ENCODE data around the gene CD3E.
A peak's percentile ranks its signal among the peaks of the same experiment; 100 is the strongest.

CD3E gene

DNA sequence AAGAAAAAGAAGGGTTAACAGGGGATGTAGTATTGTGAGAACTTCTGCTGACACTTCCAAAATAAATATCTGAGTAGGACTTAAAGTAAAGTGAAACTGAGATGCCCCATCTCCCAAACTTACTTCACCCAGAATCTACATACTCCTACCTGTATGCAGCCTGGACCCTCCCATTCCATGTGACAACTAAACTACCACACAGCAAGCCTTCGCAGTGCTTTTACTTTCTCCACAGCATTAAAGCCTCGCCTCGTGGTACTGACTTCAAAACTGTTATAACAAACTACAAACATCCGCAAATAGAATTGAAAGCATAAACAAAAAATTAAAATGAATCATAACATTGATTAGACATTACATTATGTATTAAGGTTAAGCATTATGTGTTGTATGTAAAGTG, 41.4 kb upstream of the CD3E start:
- Histone ChIP-seq H3K4me1 (ENCODE audit: insufficient read depth, poor library complexity, severe bottlenecking) (peaks cover 44% of the 10 kb centered on the region), H3K27ac (ENCODE audit: poor library complexity, severe bottlenecking) (peak overlapping the region; percentile 92), H3K9me3 (ENCODE audit: severe bottlenecking) (no peaks in the 10 kb centered on the region), H3K27me3 (ENCODE audit: insufficient read depth, poor library complexity, severe bottlenecking) (no peaks in the 10 kb centered on the region), H3K4me3 (ENCODE audit: severe bottlenecking) (peak overlapping the region; percentile 63), H3K36me3 (ENCODE audit: low read depth) (peaks cover 48% of the 10 kb centered on the region)
- TF ChIP-seq, protein P1, sequence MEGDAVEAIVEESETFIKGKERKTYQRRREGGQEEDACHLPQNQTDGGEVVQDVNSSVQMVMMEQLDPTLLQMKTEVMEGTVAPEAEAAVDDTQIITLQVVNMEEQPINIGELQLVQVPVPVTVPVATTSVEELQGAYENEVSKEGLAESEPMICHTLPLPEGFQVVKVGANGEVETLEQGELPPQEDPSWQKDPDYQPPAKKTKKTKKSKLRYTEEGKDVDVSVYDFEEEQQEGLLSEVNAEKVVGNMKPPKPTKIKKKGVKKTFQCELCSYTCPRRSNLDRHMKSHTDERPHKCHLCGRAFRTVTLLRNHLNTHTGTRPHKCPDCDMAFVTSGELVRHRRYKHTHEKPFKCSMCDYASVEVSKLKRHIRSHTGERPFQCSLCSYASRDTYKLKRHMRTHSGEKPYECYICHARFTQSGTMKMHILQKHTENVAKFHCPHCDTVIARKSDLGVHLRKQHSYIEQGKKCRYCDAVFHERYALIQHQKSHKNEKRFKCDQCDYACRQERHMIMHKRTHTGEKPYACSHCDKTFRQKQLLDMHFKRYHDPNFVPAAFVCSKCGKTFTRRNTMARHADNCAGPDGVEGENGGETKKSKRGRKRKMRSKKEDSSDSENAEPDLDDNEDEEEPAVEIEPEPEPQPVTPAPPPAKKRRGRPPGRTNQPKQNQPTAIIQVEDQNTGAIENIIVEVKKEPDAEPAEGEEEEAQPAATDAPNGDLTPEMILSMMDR (IDR thresholded peaks at IDR 0.05; ENCODE audit: poor library complexity, severe bottlenecking), result no peak
- no peak for ATAC-seq (ENCODE audit: low read depth)
- DNase-seq (ENCODE audit: low spot score), result no peak

DNA sequence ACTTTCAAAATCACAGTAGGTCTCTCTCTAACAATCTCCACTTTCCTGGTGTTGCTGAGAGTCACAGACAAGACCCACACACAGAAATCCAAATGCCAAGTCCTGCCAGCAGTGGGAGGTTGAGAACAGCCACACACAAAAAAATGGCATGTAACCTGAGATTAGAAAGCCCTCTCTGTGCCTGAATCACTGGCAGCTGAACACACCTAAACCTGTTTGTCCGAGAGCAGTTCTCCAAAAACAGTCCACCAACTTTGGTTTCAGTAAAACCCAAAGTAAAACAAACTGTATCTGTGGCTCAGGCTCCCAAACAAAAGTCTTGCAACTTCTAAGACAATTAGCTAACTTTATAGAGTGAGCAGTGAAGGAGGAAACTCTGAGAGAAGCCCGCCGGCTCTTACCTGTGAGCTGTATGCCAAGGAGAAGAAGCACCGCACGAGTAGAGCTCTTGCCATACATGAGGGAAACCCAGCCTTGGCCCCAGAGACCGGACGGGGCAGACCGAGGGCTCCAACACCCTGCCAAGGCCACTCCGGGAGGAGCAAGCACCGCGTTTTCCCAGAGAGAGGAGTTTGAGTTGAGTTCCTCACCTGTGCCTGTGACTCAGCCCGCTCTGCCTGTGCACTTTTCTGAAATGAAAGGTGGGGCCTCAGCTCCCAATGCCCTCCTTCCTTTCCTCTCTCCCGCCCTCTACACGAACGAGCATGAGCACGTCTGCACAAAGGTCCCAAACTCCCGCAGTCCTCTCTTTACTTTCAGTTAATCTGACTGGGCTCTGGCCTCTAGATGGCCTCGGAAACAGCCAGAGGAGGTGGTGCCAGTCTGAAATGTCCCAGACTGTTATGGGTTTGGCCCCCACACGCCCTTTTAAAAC, 40.6 kb upstream of the CD3E start, which contains the start of gene MPZL2:
Gene MPZL2, minus strand, starts transcription at position 603 of the 874 bp plus-strand sequence. Its CDS starts 144 bp downstream, at position 459.
- H3K27ac ChIP-seq (ENCODE audit: poor library complexity, severe bottlenecking), result peak within 1 kb of the TSS; percentile 92
- DNase-seq (ENCODE audit: low spot score) (peak; percentile 94), ATAC-seq (ENCODE audit: low read depth) (peak; percentile 89)
- H3K4me3 ChIP-seq (ENCODE audit: severe bottlenecking), result peak within 1 kb of the TSS; percentile 63
- peaks cover 40% of the 10 kb centered on the region for H3K36me3 ChIP-seq (ENCODE audit: low read depth)
- TF ChIP-seq, protein P1 (IDR thresholded peaks at IDR 0.05; ENCODE audit: poor library complexity, severe bottlenecking), result peak; percentile 29
- no peaks in the 10 kb centered on the region for H3K27me3 ChIP-seq (ENCODE audit: insufficient read depth, poor library complexity, severe bottlenecking)
- peaks cover 44% of the 10 kb centered on the region for H3K4me1 ChIP-seq (ENCODE audit: insufficient read depth, poor library complexity, severe bottlenecking)
- no peaks in the 10 kb centered on the region for H3K9me3 ChIP-seq (ENCODE audit: severe bottlenecking)

DNA sequence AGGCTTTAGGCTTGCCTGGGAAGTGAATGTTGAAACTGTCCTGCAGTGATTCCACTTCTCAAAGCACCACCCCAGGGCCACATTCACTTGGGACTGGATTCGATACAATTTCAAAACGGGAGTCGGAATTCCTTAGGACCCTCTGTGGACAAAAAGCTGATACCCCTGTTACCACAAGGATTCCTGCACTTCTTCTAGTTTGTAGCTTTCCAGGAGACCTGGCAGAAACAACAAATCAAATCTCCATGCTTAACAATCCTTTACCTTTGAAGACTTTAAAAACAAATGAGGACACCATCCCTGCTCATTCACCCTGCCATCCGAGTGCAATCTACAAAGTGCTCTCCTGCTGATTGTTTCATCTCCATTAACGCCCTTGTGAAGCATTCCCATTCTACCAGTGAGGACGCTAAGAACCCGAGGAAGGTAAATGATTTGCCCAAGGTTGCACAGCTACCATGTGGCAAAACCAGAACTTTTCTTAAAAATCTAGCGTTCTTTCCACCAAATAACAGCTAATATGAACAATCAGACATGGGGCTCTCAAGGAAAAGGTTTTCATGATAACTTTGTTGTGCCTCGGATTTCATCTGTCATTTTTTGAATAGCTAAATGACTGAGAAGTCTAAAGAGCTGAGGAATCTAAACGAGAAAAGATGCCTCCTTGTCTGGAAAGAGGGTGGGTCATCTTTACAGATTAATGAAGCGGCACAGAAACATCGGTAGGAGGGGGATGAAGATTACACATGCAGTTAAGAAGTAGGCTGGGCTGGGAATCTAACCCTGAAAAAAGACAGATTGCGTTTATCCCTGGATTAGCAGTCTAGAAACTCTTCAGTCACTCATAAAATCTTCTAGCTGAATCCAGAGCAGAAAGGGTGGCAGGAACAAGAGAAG, 39.7 kb upstream of the CD3E start:
- peak overlapping the region; percentile 63 for H3K4me3 ChIP-seq (ENCODE audit: severe bottlenecking)
- peak overlapping the region; percentile 92 for H3K27ac ChIP-seq (ENCODE audit: poor library complexity, severe bottlenecking)
- H3K9me3 ChIP-seq (ENCODE audit: severe bottlenecking), result no peaks in the 10 kb centered on the region
- TF ChIP-seq, protein P1 (IDR thresholded peaks at IDR 0.05; ENCODE audit: poor library complexity, severe bottlenecking), result no peak
- peaks cover 31% of the 10 kb centered on the region for H3K36me3 ChIP-seq (ENCODE audit: low read depth)
- H3K4me1 ChIP-seq (ENCODE audit: insufficient read depth, poor library complexity, severe bottlenecking), result peaks cover 44% of the 10 kb centered on the region
- DNase-seq (ENCODE audit: low spot score) (no peak), ATAC-seq (ENCODE audit: low read depth) (no peak)
- H3K27me3 ChIP-seq (ENCODE audit: insufficient read depth, poor library complexity, severe bottlenecking), result no peaks in the 10 kb centered on the region

DNA sequence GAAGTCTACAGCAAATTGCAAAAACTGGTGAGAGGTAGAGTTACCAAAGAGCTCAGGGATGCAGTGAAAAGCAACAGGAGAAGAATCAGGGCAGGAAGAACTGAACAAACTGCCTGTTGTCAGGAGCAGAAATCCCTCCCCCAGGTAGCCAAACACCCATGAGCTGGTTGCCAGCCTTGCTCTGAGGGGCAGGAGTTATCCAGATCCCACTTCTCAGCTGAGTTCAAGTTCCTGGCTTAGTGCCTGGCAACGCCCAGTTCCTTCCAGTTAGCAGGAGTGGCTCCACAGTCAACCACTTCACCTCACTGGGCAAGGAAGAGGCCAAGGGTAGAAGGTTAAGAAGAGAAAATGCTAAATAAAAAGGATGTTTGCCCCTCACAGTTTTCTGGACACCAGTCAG, 38.6 kb upstream of the CD3E start:
- Histone ChIP-seq H3K4me3 (ENCODE audit: severe bottlenecking) (peak overlapping the region; percentile 63), H3K27me3 (ENCODE audit: insufficient read depth, poor library complexity, severe bottlenecking) (no peaks in the 10 kb centered on the region), H3K9me3 (ENCODE audit: severe bottlenecking) (no peaks in the 10 kb centered on the region), H3K27ac (ENCODE audit: poor library complexity, severe bottlenecking) (peak overlapping the region; percentile 92), H3K36me3 (ENCODE audit: low read depth) (peaks cover 20% of the 10 kb centered on the region), H3K4me1 (ENCODE audit: insufficient read depth, poor library complexity, severe bottlenecking) (peaks cover 44% of the 10 kb centered on the region)
- TF ChIP-seq, protein P1 (IDR thresholded peaks at IDR 0.05; ENCODE audit: poor library complexity, severe bottlenecking), result no peak
- DNase-seq (ENCODE audit: low spot score), result peak; percentile 73
- ATAC-seq (ENCODE audit: low read depth), result peak; percentile 22; the same call in 2 of the 3 replicates

Measured in RWPE2 (cell line).